GM18867 (cell line): ENCODE data around the gene CASK.

Experiments
- ATAC-seq: cut with Tn5 transposase; IDR thresholded peaks from one replicate; pipeline ENCODE4 v1.9.1; 2021; ENCODE audit warnings: mild to moderate bottlenecking, moderate library complexity; ENCODE audit not compliant: unreplicated experiment

CASK gene

GRCh38 chrX:41912923-41913322, 10.4 kb downstream of the CASK start:
- no peak for ATAC-seq

- ATAC-seq: no peak
These were observed 14.3 kb downstream of the CASK start for GRCh38 chrX:41909068-41909467.

- no peak for ATAC-seq
These were observed 16.7 kb downstream of the CASK start for GRCh38 chrX:41906515-41907187.

GRCh38 chrX:41903544-41903943, 19.8 kb downstream of the CASK start:
- no peak for ATAC-seq

- no peak for ATAC-seq
These were observed 23.0 kb downstream of the CASK start for GRCh38 chrX:41900321-41900720.

GRCh38 chrX:41895826-41896225, 27.5 kb downstream of the CASK start:
- no peak for ATAC-seq

GRCh38 chrX:41890026-41890423, 33.3 kb downstream of the CASK start:
- no peak for ATAC-seq

- ATAC-seq: no peak
These were observed 33.9 kb downstream of the CASK start for GRCh38 chrX:41889317-41890025.

GRCh38 chrX:41887691-41888090, 35.7 kb downstream of the CASK start:
- ATAC-seq: no peak

GRCh38 chrX:41885724-41886123, 37.6 kb downstream of the CASK start:
- no peak for ATAC-seq

- no peak for ATAC-seq
These were observed 42.2 kb downstream of the CASK start for GRCh38 chrX:41881166-41881565.

GRCh38 chrX:41877167-41877566, 46.2 kb downstream of the CASK start:
- ATAC-seq: no peak

GRCh38 chrX:41875142-41875541, 48.2 kb downstream of the CASK start:
- no peak for ATAC-seq

- ATAC-seq: no peak
These were observed 52.6 kb downstream of the CASK start for GRCh38 chrX:41870719-41871151.

- no peak for ATAC-seq
These were observed 54.9 kb downstream of the CASK start for GRCh38 chrX:41868392-41868977.

GRCh38 chrX:41863343-41864203, 59.8 kb downstream of the CASK start:
- ATAC-seq: no peak

GRCh38 chrX:41862562-41863184, 60.7 kb downstream of the CASK start:
- ATAC-seq: no peak

GRCh38 chrX:41858161-41858775, 65.1 kb downstream of the CASK start:
- ATAC-seq: no peak

GRCh38 chrX:41857670-41858069, 65.7 kb downstream of the CASK start:
- ATAC-seq: no peak

GRCh38 chrX:41846714-41847113, 76.6 kb downstream of the CASK start:
- no peak for ATAC-seq
